MM.1S (cell line): ENCODE results near the gene HES5.

Experiments used
- DNase-seq: peaks from one replicate; pipeline ENCODE4 v3.0.0-alpha.2; 2015
- H2AFZ ChIP-seq: fragments of 300-600 bp; sonication (generic); 2 replicates; pipeline ENCODE4 v1.6.0; 2016; ENCODE audit warnings: antibody characterized with exemption, low read length
- H3F3A ChIP-seq: fragments of 300-600 bp; sonication (generic); 2 replicates; pipeline ENCODE4 v1.6.1; 2016; ENCODE audit warnings: mild to moderate bottlenecking, antibody characterized with exemption, low read length, moderate library complexity, mixed read lengths; ENCODE audit not compliant: insufficient read depth
- H3K27ac ChIP-seq: fragments of 300-600 bp; sonication (generic); 2 replicates; pipeline ENCODE4 v1.5.1; 2016; ENCODE audit warnings: mild to moderate bottlenecking, low read length
- H3K27me3 ChIP-seq: fragments of 300-600 bp; sonication (generic); replicated peaks from 2 replicates; pipeline ENCODE4 v1.6.0; 2016; ENCODE audit warnings: low read length; ENCODE audit not compliant: insufficient read depth
- H3K36me3 ChIP-seq: fragments of 300-600 bp; sonication (generic); replicated peaks from 2 replicates; pipeline ENCODE4 v1.6.1; 2016; ENCODE audit warnings: mild to moderate bottlenecking, low read length, mixed read lengths; ENCODE audit not compliant: insufficient read depth
- H3K4me1 ChIP-seq: fragments of 300-600 bp; sonication (generic); 2 replicates; pipeline ENCODE4 v1.6.1; 2016; ENCODE audit warnings: low read length, mixed read lengths
- H3K4me2 ChIP-seq: fragments of 300-600 bp; sonication (generic); 2 replicates; pipeline ENCODE4 v1.6.0; 2016; ENCODE audit warnings: low read depth, low read length
- H3K4me3 ChIP-seq: fragments of 300-600 bp; sonication (generic); 2 replicates; pipeline ENCODE4 v1.5.1; 2016; ENCODE audit warnings: low read length, mixed read lengths
- H3K79me2 ChIP-seq: fragments of 300-600 bp; sonication (generic); 2 replicates; pipeline ENCODE4 v1.6.1; 2016; ENCODE audit warnings: mixed run types, low read length, mixed read lengths
- H3K9ac ChIP-seq: fragments of 300-600 bp; sonication (generic); 2 replicates; pipeline ENCODE4 v1.6.1; 2016; ENCODE audit warnings: low read length, mixed read lengths
- H3K9me2 ChIP-seq: fragments of 300-600 bp; sonication (generic); replicated peaks from 2 replicates; pipeline ENCODE4 v1.6.1; 2016; ENCODE audit warnings: mild to moderate bottlenecking, low read length, mixed read lengths; ENCODE audit not compliant: insufficient read depth
- H3K9me3 ChIP-seq: fragments of 300-600 bp; sonication (generic); replicated peaks from 2 replicates; pipeline ENCODE4 v1.6.1; 2016; ENCODE audit warnings: mild to moderate bottlenecking, low read length, mixed read lengths; ENCODE audit not compliant: insufficient read depth
- H4K20me1 ChIP-seq: fragments of 300-600 bp; sonication (generic); 2 replicates; pipeline ENCODE4 v1.6.1; 2016; ENCODE audit warnings: mild to moderate bottlenecking, low read length, moderate library complexity, mixed read lengths; ENCODE audit not compliant: insufficient read depth
- CTCF ChIP-seq: fragments of 300-600 bp; sonication (generic); IDR thresholded peaks from 2 replicates; pipeline ENCODE4 v1.5.1; 2016; ENCODE audit warnings: antibody characterized with exemption, low read length, mixed read lengths
- EZH2 ChIP-seq: fragments of 300-600 bp; sonication (generic); optimal IDR thresholded peaks from 2 replicates; pipeline ENCODE3; 2017; ENCODE audit warnings: low read depth, mild to moderate bottlenecking, antibody characterized with exemption, low read length, mixed read lengths
- EZH2phosphoT487 ChIP-seq: fragments of 300-600 bp; sonication (generic); IDR thresholded peaks from 2 replicates; pipeline ENCODE4 v1.6.1; 2018; ENCODE audit warnings: antibody characterized with exemption, low read length

Gene HES5

GRCh38 chr1:2480236-2480985 lies 49.7 kb downstream of the HES5 start:
- H4K20me1 ChIP-seq: no peaks in the 10 kb centered on the region
- no peak for TF ChIP-seq EZH2
- no peak for TF ChIP-seq EZH2phosphoT487
- no peak for TF ChIP-seq CTCF
- H3K4me2 ChIP-seq: peak overlapping the region; percentile 27; the same call in 1 of the 2 replicates
- H3K4me1 ChIP-seq: peaks cover 19% of the 10 kb centered on the region
- peak; percentile 74 for DNase-seq
- H3K4me3 ChIP-seq: no peak overlapping the region; the same call in 1 of the 2 replicates
- no peaks in the 10 kb centered on the region for H3K79me2 ChIP-seq
- H3K36me3 ChIP-seq: no peaks in the 10 kb centered on the region
- H2AFZ ChIP-seq: no peak overlapping the region
- H3K27me3 ChIP-seq: peaks cover 47% of the 10 kb centered on the region
- H3K9ac ChIP-seq: no peak overlapping the region
- no peaks in the 10 kb centered on the region for H3K9me3 ChIP-seq
- H3K9me2 ChIP-seq: no peaks in the 10 kb centered on the region
- 0 out of 2 replicates have a peak, but pooled peaks cover 7% of the 10 kb centered on the region for H3F3A ChIP-seq
- peak overlapping the region; percentile 23; the same call in 1 of the 2 replicates for H3K27ac ChIP-seq

- Histone ChIP-seq H4K20me1 (no peaks in the 10 kb centered on the region), H3F3A (0 out of 2 replicates have a peak, but pooled peaks cover 7% of the 10 kb centered on the region), H3K4me2 (peak overlapping the region; percentile 27; the same call in 1 of the 2 replicates), H3K4me1 (peaks cover 19% of the 10 kb centered on the region), H3K27ac (no peak overlapping the region), H3K9me3 (no peaks in the 10 kb centered on the region), H2AFZ (no peak overlapping the region), H3K27me3 (peaks cover 50% of the 10 kb centered on the region), H3K9me2 (no peaks in the 10 kb centered on the region), H3K36me3 (no peaks in the 10 kb centered on the region), H3K9ac (no peak overlapping the region), H3K79me2 (no peaks in the 10 kb centered on the region), H3K4me3 (no peak overlapping the region)
- no peak for DNase-seq
- TF ChIP-seq CTCF (no peak), EZH2 (no peak), EZH2phosphoT487 (no peak)
These were observed 50.4 kb downstream of the HES5 start for GRCh38 chr1:2479618-2480017.

GRCh38 chr1:2479186-2479585 lies 50.9 kb downstream of the HES5 start:
- Histone ChIP-seq H3K9me3 (no peaks in the 10 kb centered on the region), H3F3A (0 out of 2 replicates have a peak, but pooled peaks cover 7% of the 10 kb centered on the region), H3K36me3 (no peaks in the 10 kb centered on the region), H3K9ac (no peak overlapping the region), H3K27ac (no peak overlapping the region), H3K27me3 (peaks cover 50% of the 10 kb centered on the region), H3K79me2 (no peaks in the 10 kb centered on the region), H2AFZ (no peak overlapping the region), H3K4me1 (peaks cover 19% of the 10 kb centered on the region), H3K4me3 (no peak overlapping the region), H3K9me2 (no peaks in the 10 kb centered on the region), H4K20me1 (no peaks in the 10 kb centered on the region), H3K4me2 (no peak overlapping the region)
- TF ChIP-seq EZH2phosphoT487 (no peak), EZH2 (no peak), CTCF (no peak)
- no peak for DNase-seq
